Prostate gland (tissue), 2 donors: ENCODE data around the gene AKT2. TPM values are rescaled to one million over a fixed set of nuclear protein-coding genes. Genes with fewer than 3 reads are reported as not detected.
"Not testable (repeated sequence)": the region's sequence is repeated elsewhere in the genome, so short reads cannot be mapped to it uniquely, and the experiment has no call there.

ENCODE experiments used
- DNase-seq: peaks from one replicate; pipeline ENCODE4 v3.0.0-alpha.2; 2019; ENCODE audit warnings: low spot score
- H3K27ac ChIP-seq, 2 donors: fragments of 200-600 bp; sonication (generic); 2 replicates each; pipeline ENCODE4 v1.5.1; 2017 to 2019
- H3K27me3 ChIP-seq: fragments of 200-600 bp; sonication (generic); replicated peaks from 2 replicates; pipeline ENCODE4 v1.5.1; 2019; ENCODE audit not compliant: insufficient read depth
- H3K36me3 ChIP-seq, 2 donors: fragments of 200-600 bp; sonication (generic); 1 replicate in 1 of 2; 2 replicates in 1 of 2; pipeline versions ENCODE4 v1.5.1 to v1.8.1; 2017 to 2019
- H3K4me1 ChIP-seq: fragments of 200-600 bp; sonication (generic); replicated peaks from 2 replicates; pipeline ENCODE4 v1.5.1; 2019
- H3K4me3 ChIP-seq, 2 donors: fragments of 200-600 bp; sonication (generic); 2 replicates each; pipeline ENCODE4 v1.5.1; 2017 to 2019
- H3K9me3 ChIP-seq: fragments of 200-600 bp; sonication (generic); 2 replicates; pipeline ENCODE4 v1.5.1; 2017
- POLR2A ChIP-seq: fragments of 450-650 bp; IDR thresholded peaks from one replicate; pipeline ENCODE4 v1.6.1; 2016; ENCODE audit warnings: antibody characterized with exemption, mild to moderate bottlenecking
- POLR2AphosphoS5 ChIP-seq: sonication (generic); formaldehyde crosslinking; IDR thresholded peaks from one replicate; pipeline ENCODE4 v1.6.1; 2017; ENCODE audit warnings: antibody characterized with exemption
- WGBS: methylation state at CpG from one replicate; pipeline ENCODE4 v1.1.5; 2018; 5-methylcytosine and 5-hydroxymethylcytosine counted together
- intact Hi-C: fragments of 100-400 bp; cut with DNase I; formaldehyde crosslinking; loops from one replicate; pipeline ENCODE4 v1.14.2; 2022
- total RNA-seq, 2 donors: library from RNA; depleted of rRNA; stranded (reverse); fragments of >200 nt; gene quantifications; one replicate each; pipeline ENCODE4 v1.1.0, GENCODE V29; 2016
- TF ChIP-seq, protein P1 (sequence below), 4 experiments: fragments of 200-600 bp in 2 of 4; fragments of 450-650 bp in 2 of 4; sonication (generic) in 2 of 4; IDR thresholded peaks; 1 replicate in 3 of 4; 2 replicates in 1 of 4; pipeline ENCODE4 v1.5.1; 2016 to 2019; ENCODE audit warnings: antibody characterized with exemption in 4 of 4, mild to moderate bottlenecking in 2 of 4, moderate library complexity in 2 of 4

The AKT2 gene
- total RNA-seq, 2 donors from 2014 or later, result 95.3 to 171 TPM

GRCh38 chr19:40223135-40223822 is 61.9 kb downstream of the AKT2 start:
- no peaks in the 10 kb centered on the region for H3K36me3 ChIP-seq
- no peak for TF ChIP-seq POLR2AphosphoS5
- TF ChIP-seq, protein P1, sequence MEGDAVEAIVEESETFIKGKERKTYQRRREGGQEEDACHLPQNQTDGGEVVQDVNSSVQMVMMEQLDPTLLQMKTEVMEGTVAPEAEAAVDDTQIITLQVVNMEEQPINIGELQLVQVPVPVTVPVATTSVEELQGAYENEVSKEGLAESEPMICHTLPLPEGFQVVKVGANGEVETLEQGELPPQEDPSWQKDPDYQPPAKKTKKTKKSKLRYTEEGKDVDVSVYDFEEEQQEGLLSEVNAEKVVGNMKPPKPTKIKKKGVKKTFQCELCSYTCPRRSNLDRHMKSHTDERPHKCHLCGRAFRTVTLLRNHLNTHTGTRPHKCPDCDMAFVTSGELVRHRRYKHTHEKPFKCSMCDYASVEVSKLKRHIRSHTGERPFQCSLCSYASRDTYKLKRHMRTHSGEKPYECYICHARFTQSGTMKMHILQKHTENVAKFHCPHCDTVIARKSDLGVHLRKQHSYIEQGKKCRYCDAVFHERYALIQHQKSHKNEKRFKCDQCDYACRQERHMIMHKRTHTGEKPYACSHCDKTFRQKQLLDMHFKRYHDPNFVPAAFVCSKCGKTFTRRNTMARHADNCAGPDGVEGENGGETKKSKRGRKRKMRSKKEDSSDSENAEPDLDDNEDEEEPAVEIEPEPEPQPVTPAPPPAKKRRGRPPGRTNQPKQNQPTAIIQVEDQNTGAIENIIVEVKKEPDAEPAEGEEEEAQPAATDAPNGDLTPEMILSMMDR (IDR thresholded peaks at IDR 0.05), result no peak
- TF ChIP-seq POLR2A, result no peak
- no peak for DNase-seq
- H3K4me1 ChIP-seq, result no peaks in the 10 kb centered on the region
- peaks cover 2% of the 10 kb centered on the region for H3K27me3 ChIP-seq
- no peak overlapping the region for H3K4me3 ChIP-seq
- no peak overlapping the region for H3K27ac ChIP-seq
- WGBS, result 28% methylated on average over 48 of the region's 48 CpGs
- no peaks in the 10 kb centered on the region for H3K9me3 ChIP-seq
- intact Hi-C loops, result loop anchor here (5.0 kb wide), 1 partner anchor 86 kb away; no protein-coding TSS in a partner anchor

DNA sequence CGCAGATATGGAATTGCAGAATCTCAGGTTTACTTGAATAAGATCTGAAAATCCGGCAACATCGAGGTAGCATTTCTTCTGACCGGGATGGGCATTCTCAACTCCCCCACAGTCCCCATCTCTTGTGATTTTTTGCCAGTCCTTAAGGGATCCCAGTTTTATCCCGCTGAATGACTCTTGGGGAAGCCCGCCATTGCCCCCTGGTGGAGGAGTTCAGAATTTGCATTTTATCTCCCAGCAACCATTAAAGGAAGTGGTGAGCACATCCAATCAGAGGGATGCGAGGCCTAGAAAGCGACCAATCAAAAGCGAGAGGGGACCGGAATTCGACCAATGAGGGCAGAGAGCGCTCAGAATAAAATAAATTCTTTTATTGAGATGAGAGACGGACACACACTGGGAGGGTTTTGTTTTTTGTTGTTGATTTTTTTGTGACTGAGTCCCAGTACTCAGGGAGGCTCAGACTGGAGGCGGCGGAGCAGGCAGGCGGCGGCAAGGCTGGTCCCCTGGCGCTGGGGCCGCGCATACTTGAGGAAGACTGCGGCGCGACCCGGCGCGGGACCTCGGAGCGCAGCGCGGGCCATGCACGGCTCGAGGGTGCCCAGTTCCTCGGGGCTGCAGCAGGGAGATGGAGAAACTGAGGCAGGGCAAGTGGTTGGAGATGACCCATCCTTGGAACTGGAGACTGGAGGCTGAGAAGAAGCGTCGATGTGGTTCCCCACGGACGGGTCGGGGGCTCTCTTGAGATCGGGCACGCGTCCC is 63.1 kb downstream of the AKT2 start:
- Histone ChIP-seq H3K27ac (no peak overlapping the region), H3K9me3 (no peaks in the 10 kb centered on the region), H3K27me3 (peaks cover 7% of the 10 kb centered on the region), H3K36me3 (no peaks in the 10 kb centered on the region), H3K4me3 (no peak overlapping the region), H3K4me1 (no peaks in the 10 kb centered on the region)
- WGBS, result 63% methylated on average over 41 of the region's 41 CpGs
- intact Hi-C loops, result loop anchor here (5.0 kb wide), 1 partner anchor 85 kb away; no protein-coding TSS in a partner anchor
- no peak for TF ChIP-seq POLR2A
- TF ChIP-seq, protein P1 (IDR thresholded peaks at IDR 0.05), result peak; percentile 69 to 91 (median 85)
- peak; percentile 74 for TF ChIP-seq POLR2AphosphoS5
- DNase-seq, result peak; percentile 72

DNA sequence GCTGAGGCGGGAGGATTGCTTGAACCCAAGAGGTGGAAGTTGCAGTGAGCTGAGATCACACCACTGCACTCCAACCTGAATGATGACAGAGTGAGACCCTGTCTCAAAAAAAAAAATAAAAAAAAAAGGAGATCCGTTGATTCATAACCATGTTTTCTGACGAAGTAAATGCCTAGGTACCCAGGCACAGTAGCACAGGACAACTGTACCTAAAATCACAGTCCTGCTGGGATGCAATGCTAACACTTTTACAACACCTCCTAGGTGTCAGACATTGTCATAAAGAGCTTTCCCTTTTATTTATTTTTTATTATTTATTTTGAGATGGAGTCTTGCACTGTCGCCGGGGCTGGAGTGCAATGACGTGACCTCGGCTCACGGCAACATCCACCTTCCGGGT is 64.5 kb downstream of the AKT2 start:
- intact Hi-C loops, result loop anchor here (5.0 kb wide), 1 partner anchor 83 kb away; no protein-coding TSS in a partner anchor

DNA sequence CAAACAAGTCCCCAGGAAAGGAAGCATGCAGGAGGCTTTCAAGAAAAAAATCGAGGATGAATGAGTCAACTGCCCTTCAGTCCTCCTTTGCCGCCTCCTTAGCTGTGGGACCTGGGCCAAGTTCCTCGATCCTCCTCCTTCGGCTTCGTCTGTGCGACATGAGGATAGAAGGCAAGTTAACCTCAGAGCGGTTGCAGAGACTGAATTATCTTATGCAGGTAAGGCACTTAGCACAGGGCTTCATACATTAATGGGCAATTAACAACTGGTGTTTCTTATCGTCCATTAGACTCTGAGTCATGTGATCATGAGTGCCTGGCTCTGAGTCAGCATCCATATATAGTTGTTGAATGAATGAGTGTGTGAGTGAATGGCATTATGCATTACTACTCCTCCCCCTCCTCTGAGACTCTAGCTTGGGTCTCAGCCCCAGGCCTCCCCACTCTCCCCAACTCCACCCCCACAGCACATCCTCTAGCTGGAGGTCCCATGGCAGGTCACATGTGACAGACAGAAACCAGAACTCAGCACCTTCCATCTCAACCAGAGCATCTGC is 65.3 kb downstream of the AKT2 start:
- no peaks in the 10 kb centered on the region for H3K9me3 ChIP-seq
- no peak for TF ChIP-seq POLR2AphosphoS5
- TF ChIP-seq, protein P1 (IDR thresholded peaks at IDR 0.05), result no peak
- no peak for TF ChIP-seq POLR2A
- H3K27me3 ChIP-seq, result peaks cover 7% of the 10 kb centered on the region
- WGBS, result 15% methylated on average over 8 of the region's 8 CpGs
- DNase-seq, result no peak
- intact Hi-C loops, result loop anchor here (5.0 kb wide), 1 partner anchor 82 kb away; no protein-coding TSS in a partner anchor
- H3K4me1 ChIP-seq, result no peaks in the 10 kb centered on the region
- no peak overlapping the region for H3K27ac ChIP-seq
- H3K4me3 ChIP-seq, result no peak overlapping the region
- H3K36me3 ChIP-seq, result no peaks in the 10 kb centered on the region

More for the DNA sequence above, 64.5 kb downstream of the AKT2 start:
- no peaks in the 10 kb centered on the region for H3K9me3 ChIP-seq
- 88% methylated on average over 9 of the region's 9 CpGs for WGBS
- H3K4me1 ChIP-seq, result no peaks in the 10 kb centered on the region
- H3K4me3 ChIP-seq, result no peak overlapping the region
- TF ChIP-seq POLR2AphosphoS5, result no peak
- no peak for TF ChIP-seq POLR2A
- TF ChIP-seq, protein P1 (IDR thresholded peaks at IDR 0.05), result no peak
- peaks cover 7% of the 10 kb centered on the region for H3K27me3 ChIP-seq
- H3K36me3 ChIP-seq, result no peaks in the 10 kb centered on the region
- H3K27ac ChIP-seq, result no peak overlapping the region
- DNase-seq, result no peak

DNA sequence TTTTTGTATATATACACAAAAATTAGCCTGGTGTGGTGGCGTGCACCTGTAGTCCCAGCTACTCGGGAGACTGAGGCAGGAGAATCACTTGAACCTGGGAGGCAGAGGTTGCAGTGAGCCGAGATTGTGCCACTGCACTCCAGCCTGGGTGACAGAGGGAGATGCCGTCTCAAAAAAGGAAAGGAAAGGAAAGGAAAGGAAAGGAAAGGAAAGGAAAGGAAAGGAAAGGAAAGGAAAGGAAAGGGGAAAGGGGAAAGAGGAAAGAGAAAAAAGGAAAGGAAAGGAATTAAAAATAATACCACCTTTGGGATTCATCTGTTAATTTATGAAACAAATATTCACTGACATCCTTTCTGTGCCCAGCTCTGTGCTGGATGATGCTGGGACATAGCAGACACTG is 66.1 kb downstream of the AKT2 start:
- H3K4me1 ChIP-seq, H3K36me3 ChIP-seq, DNase-seq, H3K27me3 ChIP-seq, H3K4me3 ChIP-seq, H3K9me3 ChIP-seq, H3K27ac ChIP-seq, intact Hi-C loops: not testable (repeated sequence)
- 84% methylated on average over 4 of the region's 4 CpGs for WGBS
